Astrocyte (in vitro differentiated cells and primary cell): Measurements from ENCODE around the gene TMEM201. TPM values are rescaled to one million over a fixed set of nuclear protein-coding genes. Genes with fewer than 3 reads are reported as not detected.

Experiments used
- DNase-seq: peaks from one replicate; pipeline ENCODE4 v3.0.0-alpha.2; 2010; ENCODE audit warnings: low read depth
- FAIRE-seq: peaks from 2 replicates; lab custom pipeline; 2011; peaks lifted over from hg19 to GRCh38; lab: Jason Lieb, UNC
- H2AFZ ChIP-seq: 2 replicates; pipeline ENCODE4 v1.6.0; 2012; ENCODE audit warnings: low read depth, low read length, inconsistent platforms
- H3K27ac ChIP-seq: 2 replicates; pipeline ENCODE4 v1.5.1; 2011; ENCODE audit warnings: low read depth, low read length, inconsistent platforms
- H3K27me3 ChIP-seq: 2 replicates; pipeline ENCODE4 v1.6.0; 2011; ENCODE audit warnings: low read length, inconsistent platforms; ENCODE audit not compliant: insufficient read depth
- H3K36me3 ChIP-seq: 2 replicates; pipeline ENCODE4 v1.5.1; 2011; ENCODE audit warnings: low read length, inconsistent platforms; ENCODE audit not compliant: insufficient read depth
- H3K4me1 ChIP-seq: 2 replicates; pipeline ENCODE4 v1.5.1; 2011; ENCODE audit warnings: low read length, inconsistent platforms; ENCODE audit not compliant: insufficient read depth
- H3K4me2 ChIP-seq: 2 replicates; pipeline ENCODE4 v1.6.0; 2012; ENCODE audit warnings: low read length, inconsistent platforms
- H3K4me3 ChIP-seq: 2 replicates; pipeline ENCODE4 v1.5.1; 2011; ENCODE audit warnings: low read depth, mild to moderate bottlenecking, low read length, inconsistent platforms; ENCODE audit not compliant: insufficient read depth
- H3K79me2 ChIP-seq: 2 replicates; pipeline ENCODE4 v1.6.0; 2012; ENCODE audit warnings: mild to moderate bottlenecking, low read length, inconsistent platforms; ENCODE audit not compliant: insufficient read depth
- H3K9ac ChIP-seq: 2 replicates; pipeline ENCODE4 v1.6.0; 2012; ENCODE audit warnings: mild to moderate bottlenecking, low read length, inconsistent platforms
- H3K9me3 ChIP-seq: 2 replicates; pipeline ENCODE4 v1.5.1; 2012; ENCODE audit warnings: low read depth, mild to moderate bottlenecking, low read length, inconsistent platforms; ENCODE audit not compliant: insufficient read depth
- H4K20me1 ChIP-seq: 2 replicates; pipeline ENCODE4 v1.6.0; 2012; ENCODE audit warnings: low read length, inconsistent platforms; ENCODE audit not compliant: insufficient read depth
- H3K27ac Mint-ChIP-seq: one replicate; pipeline ENCODE4 v1.8.0; 2021; ENCODE audit warnings: mild to moderate bottlenecking, mixed read lengths; ENCODE audit not compliant: unreplicated experiment
- H3K27me3 Mint-ChIP-seq: one replicate; pipeline ENCODE4 v1.8.0; 2021; ENCODE audit warnings: low read depth, mixed read lengths; ENCODE audit not compliant: unreplicated experiment
- H3K36me3 Mint-ChIP-seq: one replicate; pipeline ENCODE4 v1.8.0; 2021; ENCODE audit warnings: low read depth, mixed read lengths; ENCODE audit not compliant: unreplicated experiment
- H3K4me1 Mint-ChIP-seq: one replicate; pipeline ENCODE4 v1.8.0; 2021; ENCODE audit warnings: low read depth, mixed read lengths; ENCODE audit not compliant: unreplicated experiment
- H3K4me3 Mint-ChIP-seq: one replicate; pipeline ENCODE4 v1.8.0; 2021; ENCODE audit warnings: mild to moderate bottlenecking, moderate library complexity, mixed read lengths; ENCODE audit not compliant: unreplicated experiment
- H3K9me3 Mint-ChIP-seq: one replicate; pipeline ENCODE4 v1.8.0; 2021; ENCODE audit warnings: mild to moderate bottlenecking, mixed read lengths; ENCODE audit not compliant: unreplicated experiment
- CTCF ChIP-seq: IDR thresholded peaks from 2 replicates; pipeline ENCODE4 v1.5.1; 2011; ENCODE audit warnings: low read depth, mild to moderate bottlenecking, inconsistent platforms, low read length, moderate library complexity; ENCODE audit not compliant: insufficient read depth
- EZH2 ChIP-seq: IDR thresholded peaks from 2 replicates; pipeline ENCODE4 v1.6.1; 2012; ENCODE audit warnings: mild to moderate bottlenecking, low read length, inconsistent platforms; ENCODE audit not compliant: insufficient read depth
- total RNA-seq: library from RNA; stranded (reverse); gene quantifications from 2 replicates; pipeline ENCODE4 v1.2.1, GENCODE V29; 2021

Gene TMEM201
- total RNA-seq, 1 donor from 2014 or later = 10.0 TPM

- Histone ChIP-seq H3K4me2 (no peak overlapping the region), H4K20me1 (no peaks in the 10 kb centered on the region), H2AFZ (no peak overlapping the region), H3K4me3 (no peak overlapping the region), H3K9me3 (no peaks in the 10 kb centered on the region), H3K27ac (no peak overlapping the region), H3K79me2 (no peaks in the 10 kb centered on the region), H3K9ac (no peak overlapping the region), H3K27me3 (no peaks in the 10 kb centered on the region), H3K36me3 (no peaks in the 10 kb centered on the region), H3K4me1 (no peaks in the 10 kb centered on the region)
- Mint-ChIP-seq H3K4me3 (no peak overlapping the region), H3K4me1 (peaks cover 1% of the 10 kb centered on the region), H3K27ac (no peak overlapping the region), H3K36me3 (peaks cover 3% of the 10 kb centered on the region), H3K27me3 (peaks cover 6% of the 10 kb centered on the region), H3K9me3 (no peaks in the 10 kb centered on the region)
- DNase-seq = no peak
- no peak for FAIRE-seq
- TF ChIP-seq EZH2 (no peak), CTCF (no peak)
Measured at GRCh38 chr1:9613625-9614299, 25.1 kb downstream of the TMEM201 start.

- DNase-seq = peak; percentile 9
- no peaks in the 10 kb centered on the region for H3K79me2 ChIP-seq
- peaks cover 3% of the 10 kb centered on the region for H3K36me3 Mint-ChIP-seq
- H2AFZ ChIP-seq = no peak overlapping the region
- H3K9me3 ChIP-seq = no peaks in the 10 kb centered on the region
- H3K4me1 ChIP-seq = no peaks in the 10 kb centered on the region
- H3K27ac Mint-ChIP-seq = no peak overlapping the region
- H3K36me3 ChIP-seq = no peaks in the 10 kb centered on the region
- H3K4me3 ChIP-seq = no peak overlapping the region
- H3K9ac ChIP-seq = no peak overlapping the region
- FAIRE-seq = no peak
- TF ChIP-seq EZH2 = no peak
- peak; percentile 61 for TF ChIP-seq CTCF
- H3K27me3 Mint-ChIP-seq = peaks cover 11% of the 10 kb centered on the region
- no peaks in the 10 kb centered on the region for H3K9me3 Mint-ChIP-seq
- H3K27ac ChIP-seq = no peak overlapping the region
- H3K27me3 ChIP-seq = no peaks in the 10 kb centered on the region
- H4K20me1 ChIP-seq = no peaks in the 10 kb centered on the region
- no peak overlapping the region for H3K4me3 Mint-ChIP-seq
- H3K4me1 Mint-ChIP-seq = peaks cover 1% of the 10 kb centered on the region
- no peak overlapping the region for H3K4me2 ChIP-seq
Measured at GRCh38 chr1:9615316-9616063, 26.8 kb downstream of the TMEM201 start.
